PC-3 (cell line): ENCODE data around the gene ADAMTSL1.

ENCODE experiments used
- CTCF ChIP-seq: fragments of 300-600 bp; sonication (generic); conservative IDR thresholded peaks from 2 replicates; pipeline ENCODE4 v1.5.1; 2017; ENCODE audit warnings: antibody characterized with exemption, low read depth, mild to moderate bottlenecking, low read length
- EZH2 ChIP-seq: fragments of 300-600 bp; sonication (generic); IDR thresholded peaks from one replicate; pipeline ENCODE4 v1.6.1; 2017; ENCODE audit warnings: antibody characterized with exemption, mild to moderate bottlenecking, low read length; ENCODE audit not compliant: unreplicated experiment
- EZH2phosphoT487 ChIP-seq: fragments of 300-600 bp; sonication (generic); IDR thresholded peaks from 2 replicates; pipeline ENCODE4 v1.6.1; 2018; ENCODE audit warnings: mild to moderate bottlenecking, antibody characterized with exemption, low read length, borderline replicate concordance

GRCh38 chr9:18699764-18700163 lies 225.8 kb downstream of the ADAMTSL1 start:
- TF ChIP-seq CTCF: no peak
- no peak for TF ChIP-seq EZH2
- TF ChIP-seq EZH2phosphoT487: no peak
